BJ (cell line): ENCODE results near the gene MSRB3. TPM values are rescaled to one million over a fixed set of nuclear protein-coding genes. Genes with fewer than 3 reads are reported as not detected.

Experiments used
- CTCF ChIA-PET: fragments of 350-600 bp; formaldehyde crosslinking; extraction: SDS; loops from one replicate; lab custom pipeline; 2021; ENCODE audit warnings: antibody characterized with exemption, inconsistent platforms; lab: Yijun Ruan, JAX
- POLR2A ChIA-PET: fragments of 300-600 bp; sonication (Branson Sonifier 250); formaldehyde crosslinking; extraction: SDS; loops from one replicate; lab custom pipeline; 2021; ENCODE audit warnings: antibody characterized with exemption; lab: Charles Lee
- DNase-seq: peaks from one replicate; pipeline ENCODE4 v3.0.0-alpha.2; 2011; ENCODE audit warnings: low read depth
- H3K27me3 ChIP-seq: 2 replicates; pipeline ENCODE4 v1.6.0; 2011; ENCODE audit warnings: low read length; ENCODE audit not compliant: control insufficient read depth, insufficient read depth
- H3K36me3 ChIP-seq: 2 replicates; pipeline ENCODE4 v1.5.1; 2011; ENCODE audit warnings: low read length; ENCODE audit not compliant: control insufficient read depth, insufficient read depth
- H3K4me3 ChIP-seq: 2 replicates; pipeline ENCODE4 v1.5.1; 2011; ENCODE audit warnings: low read depth, mild to moderate bottlenecking, control low read depth, low read length
- CTCF ChIP-seq: IDR thresholded peaks from 2 replicates; pipeline ENCODE4 v1.5.1; 2011; ENCODE audit warnings: low read depth, mild to moderate bottlenecking, control low read depth, inconsistent platforms, low read length, moderate library complexity; ENCODE audit not compliant: insufficient read depth
- polyA plus RNA-seq: library from polyadenylated mRNA; depleted of rRNA; stranded (reverse); fragments of >200 nt; gene quantifications from 2 replicates; pipeline ENCODE4 v1.2.3, GENCODE V29; 2011

MSRB3 gene
- polyA plus RNA-seq, 1 experiment: 76.0 TPM

- H3K27me3 ChIP-seq: no peaks in the 10 kb centered on the region
- no peaks in the 10 kb centered on the region for H3K36me3 ChIP-seq
- ChIA-PET CTCF (no interaction called here), POLR2A (interaction anchor here (0.6 kb wide), 1 partner anchor 76 kb away, joined by 4 read pairs; no protein-coding TSS in a partner anchor)
- no peak overlapping the region for H3K4me3 ChIP-seq
- no peak for TF ChIP-seq CTCF
- DNase-seq: no peak
Measured at GRCh38 chr12:65324056-65324455, 45.6 kb downstream of the MSRB3 start.

DNA sequence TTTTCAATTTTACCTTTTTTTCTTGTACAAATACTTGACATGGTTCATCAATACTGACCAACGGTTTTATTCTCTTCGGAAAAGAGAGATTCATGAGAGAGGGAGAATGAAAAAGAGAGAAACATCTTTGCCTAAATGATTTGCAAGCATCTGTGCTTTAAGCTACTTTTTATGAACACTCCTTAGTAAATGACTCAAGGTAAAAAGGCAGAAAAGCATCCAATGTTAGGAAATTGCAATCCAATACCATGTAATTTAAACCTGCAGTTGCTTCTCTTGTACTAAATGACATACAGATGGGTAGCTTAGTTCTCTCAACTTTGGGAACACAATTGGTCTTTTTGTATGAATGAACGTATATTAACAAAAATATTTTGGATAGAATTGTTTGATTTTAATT is 46.1 kb downstream of the MSRB3 start:
- Histone ChIP-seq H3K4me3 (no peak overlapping the region), H3K36me3 (no peaks in the 10 kb centered on the region), H3K27me3 (no peaks in the 10 kb centered on the region)
- no peak for TF ChIP-seq CTCF
- DNase-seq: no peak
- POLR2A ChIA-PET: interaction anchor here (0.6 kb wide), 1 partner anchor 75 kb away, joined by 4 read pairs; no protein-coding TSS in a partner anchor
- CTCF ChIA-PET: no interaction called here

- ChIA-PET POLR2A (interaction anchor here (0.7 kb wide), 1 partner anchor 212 kb away, joined by 4 read pairs; no protein-coding TSS in a partner anchor), CTCF (no interaction called here)
- DNase-seq: no peak
- no peak for TF ChIP-seq CTCF
- Histone ChIP-seq H3K36me3 (no peaks in the 10 kb centered on the region), H3K27me3 (no peaks in the 10 kb centered on the region), H3K4me3 (no peak overlapping the region)
Measured at GRCh38 chr12:65325183-65325582, 46.7 kb downstream of the MSRB3 start.

- Histone ChIP-seq H3K36me3 (peaks cover 2% of the 10 kb centered on the region), H3K4me3 (no peak overlapping the region), H3K27me3 (no peaks in the 10 kb centered on the region)
- POLR2A ChIA-PET: no interaction called here
- CTCF ChIA-PET: interaction anchor here (0.6 to 1.4 kb wide), 4 partner anchors 12 to 229 kb away, joined by 3 to 7 read pairs (median 3); no protein-coding TSS in a partner anchor
- no peak for TF ChIP-seq CTCF
- DNase-seq: no peak
Measured at GRCh38 chr12:65326616-65327015, 48.1 kb downstream of the MSRB3 start.

GRCh38 chr12:65327207-65328076 is 49.0 kb downstream of the MSRB3 start:
- no peak overlapping the region for H3K4me3 ChIP-seq
- peaks cover 3% of the 10 kb centered on the region for H3K36me3 ChIP-seq
- H3K27me3 ChIP-seq: no peaks in the 10 kb centered on the region
- no peak for TF ChIP-seq CTCF
- DNase-seq: peak; percentile 88
- ChIA-PET CTCF (interaction anchor here (0.6 to 1.4 kb wide), 10 partner anchors 11 to 372 kb away, joined by 3 to 7 read pairs (median 3); no protein-coding TSS in a partner anchor), POLR2A (interaction anchor here (0.7 kb wide), 1 partner anchor 239 kb away, joined by 4 read pairs; no protein-coding TSS in a partner anchor)
